Stomach (tissue), 4 donors: Measurements from ENCODE around the gene CDC42BPG.

Experiments used
- CTCF ChIP-seq, 7 experiments: fragments of 450-650 bp in 4 of 7; fragments of 200-600 bp in 3 of 7; sonication (generic) in 3 of 7; IDR thresholded peaks; one replicate each; pipeline ENCODE4 v1.5.1; 2016 to 2019; ENCODE audit warnings: antibody characterized with exemption in 7 of 7, control low read depth in 2 of 7, mild to moderate bottlenecking in 1 of 7
- EP300 ChIP-seq: sonication (generic); formaldehyde crosslinking; IDR thresholded peaks from one replicate; pipeline ENCODE4 v1.6.1; 2017; ENCODE audit warnings: antibody characterized with exemption
- POLR2A ChIP-seq, 4 donors: fragments of 450-650 bp; IDR thresholded peaks; one replicate each; pipeline ENCODE4 v1.6.1; 2016; ENCODE audit warnings: antibody characterized with exemption in 4 of 4, control low read depth in 2 of 4, mild to moderate bottlenecking in 1 of 4, moderate library complexity in 1 of 4
- POLR2AphosphoS5 ChIP-seq, 3 donors: sonication (generic); formaldehyde crosslinking; IDR thresholded peaks; one replicate each; pipeline ENCODE4 v1.6.1; 2016; ENCODE audit warnings: antibody characterized with exemption in 3 of 3

GRCh38 chr11:64891880-64892279 lies 47.4 kb upstream of the CDC42BPG start:
- TF ChIP-seq CTCF (IDR thresholded peaks at IDR 0.05) (no peak), POLR2A (IDR thresholded peaks at IDR 0.05) (no peak), POLR2AphosphoS5 (IDR thresholded peaks at IDR 0.05) (no peak), EP300 (no peak)
